BE2C (cell line): ENCODE data around the gene PGC.

Experiments
- DNase-seq: peaks from one replicate; pipeline ENCODE4 v3.0.0-alpha.2; 2020
- H3K27me3 ChIP-seq: fragments of 250-450 bp; sonication (Bioruptor Pico); 2 replicates; pipeline ENCODE4 v1.5.1; 2020; ENCODE audit warnings: mild to moderate bottlenecking
- H3K36me3 ChIP-seq: fragments of 250-450 bp; sonication (Bioruptor Pico); 2 replicates; pipeline ENCODE4 v1.5.1; 2020; ENCODE audit warnings: mild to moderate bottlenecking
- H3K4me1 ChIP-seq: fragments of 250-450 bp; sonication (Bioruptor Pico); 2 replicates; pipeline ENCODE4 v1.5.1; 2020
- H3K4me3 ChIP-seq: 2 replicates; pipeline ENCODE4 v1.5.1; 2011; ENCODE audit warnings: low read depth, low read length
- H3K9me3 ChIP-seq: fragments of 250-450 bp; sonication (Bioruptor Pico); 2 replicates; pipeline ENCODE4 v1.5.1; 2020
- CTCF ChIP-seq: IDR thresholded peaks from 2 replicates; pipeline ENCODE4 v1.5.1; 2012; ENCODE audit warnings: mild to moderate bottlenecking, low read depth, low read length

PGC gene

DNA sequence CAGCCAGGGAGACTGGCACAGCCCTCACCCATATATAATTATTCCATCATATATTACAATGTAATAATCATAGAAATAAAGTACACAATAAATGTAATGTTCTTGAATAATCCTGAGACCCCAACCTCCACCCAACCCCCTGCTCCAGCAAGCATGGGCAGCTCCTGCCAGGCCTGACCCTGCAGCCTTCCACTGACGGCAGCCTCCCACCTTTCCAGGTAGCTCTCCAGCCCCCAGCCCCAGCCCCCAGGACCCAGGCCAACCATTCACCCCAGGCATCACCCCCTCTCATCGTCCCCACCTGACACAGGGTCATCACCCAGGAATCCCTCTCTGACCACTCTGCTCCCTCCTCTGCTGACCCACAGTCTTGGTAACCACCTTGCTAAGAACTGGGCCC, 26.4 kb downstream of the PGC start:
- Histone ChIP-seq H3K27me3 (no peaks in the 10 kb centered on the region), H3K9me3 (no peaks in the 10 kb centered on the region), H3K4me1 (peaks cover 17% of the 10 kb centered on the region), H3K4me3 (no peak overlapping the region), H3K36me3 (no peaks in the 10 kb centered on the region)
- DNase-seq: no peak
- no peak for TF ChIP-seq CTCF

DNA sequence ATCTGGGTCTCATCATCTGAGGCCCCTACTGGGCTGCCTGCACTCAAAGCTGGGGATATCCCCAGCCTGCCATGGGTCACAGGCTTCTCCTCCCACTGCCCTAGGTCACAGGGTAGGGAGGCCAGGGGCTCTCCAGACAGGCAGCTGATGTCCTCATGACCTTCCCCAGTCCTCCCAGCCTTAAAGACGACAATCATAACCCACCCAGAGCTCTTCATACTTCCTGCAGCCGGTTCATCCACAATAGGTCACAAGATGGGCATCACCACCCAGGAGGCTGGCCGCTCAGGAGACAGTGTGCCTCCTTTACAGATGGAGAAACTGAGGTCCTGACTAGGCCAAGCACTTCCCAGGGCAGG, 27.0 kb downstream of the PGC start:
- H3K36me3 ChIP-seq: no peaks in the 10 kb centered on the region
- H3K4me3 ChIP-seq: no peak overlapping the region
- no peak for TF ChIP-seq CTCF
- H3K4me1 ChIP-seq: peaks cover 16% of the 10 kb centered on the region
- no peaks in the 10 kb centered on the region for H3K9me3 ChIP-seq
- no peak for DNase-seq
- no peaks in the 10 kb centered on the region for H3K27me3 ChIP-seq

DNA sequence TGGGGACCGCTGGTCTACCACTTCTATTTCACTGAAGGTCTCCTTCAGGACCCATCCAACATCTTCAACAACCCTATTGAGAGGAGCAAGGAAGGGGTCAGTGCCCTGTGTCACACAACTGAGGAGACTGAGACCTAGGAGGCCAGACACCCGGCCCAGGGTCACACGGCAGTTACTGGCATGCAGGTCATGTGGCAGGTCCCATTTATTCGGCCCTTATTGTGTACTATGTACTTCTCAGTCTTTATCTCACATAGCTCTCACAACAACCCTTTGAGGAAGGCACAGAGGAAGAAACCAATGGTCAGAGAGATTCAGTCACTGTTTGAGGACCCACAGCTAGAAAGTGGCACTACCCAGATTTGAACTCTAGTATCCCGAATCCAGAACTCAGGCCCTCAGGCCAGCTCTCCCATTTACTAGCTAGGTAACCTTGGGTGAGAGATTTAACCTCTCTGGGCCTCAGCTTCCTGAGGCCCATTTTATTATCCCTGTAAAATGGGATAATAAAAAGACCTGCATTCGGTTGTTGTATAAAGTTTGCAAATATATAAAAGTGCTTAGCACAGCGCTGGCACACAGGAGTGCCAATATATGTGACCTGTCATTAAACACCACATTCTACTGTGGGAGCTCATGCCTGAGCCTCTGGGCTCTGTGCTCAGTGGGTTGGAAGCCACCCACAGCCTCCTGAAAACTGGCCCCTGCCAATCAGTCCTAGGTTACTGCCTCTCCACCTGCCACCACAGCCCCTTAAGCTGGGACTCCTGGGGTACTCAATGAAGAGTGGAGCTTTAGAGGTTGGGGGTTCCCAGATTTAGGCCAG, 27.5 kb downstream of the PGC start:
- no peak for DNase-seq
- H3K27me3 ChIP-seq: no peaks in the 10 kb centered on the region
- no peak for TF ChIP-seq CTCF
- H3K4me3 ChIP-seq: no peak overlapping the region
- H3K36me3 ChIP-seq: no peaks in the 10 kb centered on the region
- no peaks in the 10 kb centered on the region for H3K9me3 ChIP-seq
- peaks cover 10% of the 10 kb centered on the region for H3K4me1 ChIP-seq

GRCh38 chr6:41718828-41719227, 28.4 kb downstream of the PGC start:
- Histone ChIP-seq H3K4me3 (no peak overlapping the region), H3K27me3 (no peaks in the 10 kb centered on the region)
- no peak for TF ChIP-seq CTCF

GRCh38 chr6:41717392-41717736, 29.8 kb downstream of the PGC start:
- Histone ChIP-seq H3K4me1 (no peaks in the 10 kb centered on the region; the same call in 1 of the 2 replicates), H3K9me3 (no peaks in the 10 kb centered on the region), H3K27me3 (no peaks in the 10 kb centered on the region), H3K4me3 (no peak overlapping the region), H3K36me3 (no peaks in the 10 kb centered on the region)
- DNase-seq: no peak
- no peak for TF ChIP-seq CTCF

More at GRCh38 chr6:41718828-41719227, 28.4 kb downstream of the PGC start:
- no peak for DNase-seq
- no peaks in the 10 kb centered on the region for H3K9me3 ChIP-seq
- H3K4me1 ChIP-seq: peaks cover 2% of the 10 kb centered on the region; the same call in 1 of the 2 replicates
- H3K36me3 ChIP-seq: no peaks in the 10 kb centered on the region

GRCh38 chr6:41716516-41717391, 30.4 kb downstream of the PGC start:
- Histone ChIP-seq H3K27me3 (no peaks in the 10 kb centered on the region), H3K4me3 (no peak overlapping the region), H3K36me3 (no peaks in the 10 kb centered on the region), H3K4me1 (no peaks in the 10 kb centered on the region; the same call in 1 of the 2 replicates), H3K9me3 (no peaks in the 10 kb centered on the region)
- no peak for TF ChIP-seq CTCF
- no peak for DNase-seq
